Fibroblast of lung (primary cell): Measurements from ENCODE around the gene CIB2.

Experiments
- CTCF ChIP-seq, 2 donors: IDR thresholded peaks in 1 of 2; conservative IDR thresholded peaks in 1 of 2; 1 replicate in 1 of 2; 2 replicates in 1 of 2; pipeline ENCODE4 v1.5.1; 2011 to 2012; ENCODE audit warnings: low read length in 2 of 2, control low read depth in 1 of 2, inconsistent platforms in 1 of 2, low read depth in 1 of 2, mild to moderate bottlenecking in 1 of 2
- EZH2 ChIP-seq: IDR thresholded peaks from 2 replicates; pipeline ENCODE4 v1.5.1; 2012; ENCODE audit warnings: low read length, control low read depth, mild to moderate bottlenecking; ENCODE audit errors: missing control alignments

- TF ChIP-seq CTCF (conservative IDR thresholded peaks at IDR 0.05 in 1 of 2, IDR thresholded peaks at IDR 0.05 in 1 of 2; ENCODE audit: low read depth in 1 of 2, low read length in 2 of 2) (no peak), EZH2 (no peak)
Observed at GRCh38 chr15:78057803-78058202, 73.4 kb downstream of the CIB2 start.
